Measurements from ENCODE around the gene DNAH10.

The DNAH10 gene

GRCh38 chr12:123830675-123831074 is 68.6 kb downstream of the DNAH10 start:
- Histone ChIP-seq H3K36me3 (ENCODE audit: control insufficient read depth in 5 of 5, insufficient read depth in 5 of 5, low read length in 5 of 5) (no peaks in the 10 kb centered on the region), H3K9ac (ENCODE audit: low read length in 5 of 5) (no peak overlapping the region), H3K4me3 (ENCODE audit: low read depth in 1 of 5, low read length in 5 of 5) (no peak overlapping the region), H3K27ac (ENCODE audit: low read depth, low read length) (no peak overlapping the region), H3K9me3 (ENCODE audit: control insufficient read depth in 5 of 5, low read length in 5 of 5) (peaks cover 0 to 27% (median 11%) of the 10 kb centered on the region in 5 donors), H3K27me3 (ENCODE audit: control insufficient read depth in 5 of 5, insufficient read depth in 4 of 5, low read length in 5 of 5) (no peaks in the 10 kb centered on the region), H3K4me1 (ENCODE audit: control insufficient read depth in 5 of 5, insufficient read depth in 5 of 5, low read length in 5 of 5) (no peaks in the 10 kb centered on the region)

DNA sequence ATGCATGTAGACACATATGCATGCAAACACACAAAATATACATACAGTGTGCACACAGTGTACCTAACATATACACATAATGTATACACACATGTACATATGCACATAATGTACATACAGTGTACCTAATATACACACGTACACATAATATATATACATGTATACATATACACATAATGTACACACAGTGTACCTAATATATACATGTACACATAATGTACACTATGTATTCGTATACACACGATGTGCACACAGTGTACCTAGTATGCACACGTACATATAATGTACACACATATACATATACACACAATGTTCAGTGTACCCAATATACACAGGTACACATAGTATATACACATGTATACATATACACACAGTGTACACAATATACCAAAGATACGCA is 70.0 kb downstream of the DNAH10 start:
- Histone ChIP-seq H3K9me3 (ENCODE audit: control insufficient read depth in 5 of 5, low read length in 5 of 5) (peaks cover 0 to 27% (median 11%) of the 10 kb centered on the region in 5 donors), H3K27ac (ENCODE audit: low read depth, low read length) (no peak overlapping the region), H3K4me1 (ENCODE audit: control insufficient read depth in 5 of 5, insufficient read depth in 5 of 5, low read length in 5 of 5) (no peaks in the 10 kb centered on the region), H3K36me3 (ENCODE audit: control insufficient read depth in 5 of 5, insufficient read depth in 5 of 5, low read length in 5 of 5) (no peaks in the 10 kb centered on the region), H3K27me3 (ENCODE audit: control insufficient read depth in 5 of 5, insufficient read depth in 4 of 5, low read length in 5 of 5) (no peaks in the 10 kb centered on the region), H3K9ac (ENCODE audit: low read length in 5 of 5) (no peak overlapping the region), H3K4me3 (ENCODE audit: low read depth in 1 of 5, low read length in 5 of 5) (no peak overlapping the region)

DNA sequence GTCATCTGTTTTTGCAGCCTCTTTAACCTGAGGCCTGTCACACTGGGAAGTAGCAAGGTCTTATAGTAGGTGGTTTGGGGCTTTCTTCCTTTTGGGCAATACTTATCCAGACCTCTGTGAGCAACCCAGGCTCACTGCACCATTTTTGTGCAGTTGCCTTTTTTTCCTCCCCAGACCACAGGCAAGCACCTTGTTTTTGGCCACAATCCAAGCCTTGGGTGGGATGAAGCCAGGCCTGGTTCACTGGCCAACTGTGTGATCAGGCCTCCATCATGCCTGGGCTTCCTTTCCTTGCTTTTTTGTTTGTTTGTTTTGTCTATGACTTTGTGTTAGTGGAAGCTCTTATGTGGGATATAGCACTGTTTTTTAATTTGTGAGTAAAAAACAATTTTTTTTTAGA is 71.7 kb downstream of the DNAH10 start:
- H3K9ac ChIP-seq (ENCODE audit: low read length in 5 of 5), result no peak overlapping the region
- peaks cover 0 to 21% (median 9%) of the 10 kb centered on the region in 5 donors for H3K9me3 ChIP-seq (ENCODE audit: control insufficient read depth in 5 of 5, low read length in 5 of 5)
- no peak overlapping the region for H3K27ac ChIP-seq (ENCODE audit: low read depth, low read length)
- no peaks in the 10 kb centered on the region for H3K4me1 ChIP-seq (ENCODE audit: control insufficient read depth in 5 of 5, insufficient read depth in 5 of 5, low read length in 5 of 5)
- H3K36me3 ChIP-seq (ENCODE audit: control insufficient read depth in 5 of 5, insufficient read depth in 5 of 5, low read length in 5 of 5), result no peaks in the 10 kb centered on the region
- peaks cover 0 to 5% (median 0%) of the 10 kb centered on the region in 5 donors for H3K27me3 ChIP-seq (ENCODE audit: control insufficient read depth in 5 of 5, insufficient read depth in 4 of 5, low read length in 5 of 5)
- H3K4me3 ChIP-seq (ENCODE audit: low read depth in 1 of 5, low read length in 5 of 5), result no peak overlapping the region

DNA sequence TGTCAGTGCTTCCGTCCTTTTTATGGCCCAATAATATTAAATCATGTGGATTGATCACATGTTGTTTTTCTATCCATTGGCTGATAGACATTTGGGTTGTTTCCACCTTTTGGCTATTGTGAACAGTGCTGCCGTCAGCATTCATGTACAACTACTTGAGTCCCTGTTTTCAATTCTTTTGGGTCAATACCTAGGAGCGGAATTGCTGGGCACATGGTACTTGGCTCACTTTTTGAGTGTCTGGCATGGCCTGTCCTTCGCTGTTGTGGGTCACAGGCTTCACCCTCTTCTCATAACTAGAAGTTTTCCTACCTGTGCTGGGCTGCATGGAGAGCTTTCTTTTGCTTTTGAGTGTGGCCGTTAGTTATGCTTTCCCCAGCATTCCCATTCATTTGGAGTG is 72.7 kb downstream of the DNAH10 start:
- no peak overlapping the region for H3K9ac ChIP-seq (ENCODE audit: low read length in 5 of 5)
- no peak overlapping the region for H3K27ac ChIP-seq (ENCODE audit: low read depth, low read length)
- H3K27me3 ChIP-seq (ENCODE audit: control insufficient read depth in 5 of 5, insufficient read depth in 4 of 5, low read length in 5 of 5), result peaks cover 0 to 5% (median 0%) of the 10 kb centered on the region in 5 donors
- no peaks in the 10 kb centered on the region for H3K36me3 ChIP-seq (ENCODE audit: control insufficient read depth in 5 of 5, insufficient read depth in 5 of 5, low read length in 5 of 5)
- no peaks in the 10 kb centered on the region for H3K4me1 ChIP-seq (ENCODE audit: control insufficient read depth in 5 of 5, insufficient read depth in 5 of 5, low read length in 5 of 5)
- no peak overlapping the region for H3K4me3 ChIP-seq (ENCODE audit: low read depth in 1 of 5, low read length in 5 of 5)
- peaks cover 0 to 19% (median 9%) of the 10 kb centered on the region in 5 donors for H3K9me3 ChIP-seq (ENCODE audit: control insufficient read depth in 5 of 5, low read length in 5 of 5)

DNA sequence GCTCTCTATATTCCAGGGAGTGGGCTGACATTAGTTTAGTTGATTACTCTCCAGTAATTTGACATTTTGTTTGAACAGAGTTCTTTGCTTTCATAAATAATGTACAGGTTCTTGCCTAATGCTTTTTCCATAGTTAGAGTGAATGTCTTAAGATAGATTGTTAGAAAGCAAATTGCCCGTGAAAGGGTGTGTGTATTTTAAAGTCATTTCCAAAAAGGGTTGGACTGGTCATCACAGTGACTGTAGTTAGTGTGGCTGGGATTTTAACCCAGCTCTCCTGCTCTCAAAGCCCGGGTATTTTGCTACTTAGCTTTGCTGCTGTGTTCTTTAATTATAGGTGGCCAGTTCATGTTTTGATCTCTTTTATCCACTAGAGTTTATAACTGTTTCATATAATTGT is 74.2 kb downstream of the DNAH10 start:
- no peak overlapping the region for H3K27ac ChIP-seq (ENCODE audit: low read depth, low read length)

DNA sequence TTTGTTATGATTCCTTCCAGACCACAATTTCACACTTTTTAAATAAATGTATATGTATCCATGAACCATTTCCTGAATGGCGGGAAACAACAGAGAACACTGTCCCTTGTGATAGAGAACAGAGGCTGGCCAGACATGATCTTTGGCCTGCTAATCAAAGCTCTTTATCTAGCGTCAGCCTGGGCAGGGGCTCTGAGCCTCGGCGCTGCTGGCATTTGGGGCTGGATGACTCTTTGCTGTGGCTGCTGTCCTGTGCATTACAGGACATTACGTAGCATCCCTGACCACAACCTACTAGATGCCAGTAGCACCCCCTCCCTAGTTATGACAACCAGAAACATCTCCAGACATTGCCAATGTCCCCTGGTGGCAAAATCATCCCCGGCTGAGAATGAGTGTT is 77.7 kb downstream of the DNAH10 start:
- peaks cover 0 to 5% (median 2%) of the 10 kb centered on the region in 5 donors for H3K27me3 ChIP-seq (ENCODE audit: control insufficient read depth in 5 of 5, insufficient read depth in 4 of 5, low read length in 5 of 5)
- no peaks in the 10 kb centered on the region for H3K4me1 ChIP-seq (ENCODE audit: control insufficient read depth in 5 of 5, insufficient read depth in 5 of 5, low read length in 5 of 5)
- no peak overlapping the region for H3K27ac ChIP-seq (ENCODE audit: low read depth, low read length)
- peaks cover 0 to 5% (median 3%) of the 10 kb centered on the region in 5 donors for H3K9me3 ChIP-seq (ENCODE audit: control insufficient read depth in 5 of 5, low read length in 5 of 5)
- H3K4me3 ChIP-seq (ENCODE audit: low read depth in 1 of 5, low read length in 5 of 5), result no peak overlapping the region
- no peak overlapping the region for H3K9ac ChIP-seq (ENCODE audit: low read length in 5 of 5)
- no peaks in the 10 kb centered on the region for H3K36me3 ChIP-seq (ENCODE audit: control insufficient read depth in 5 of 5, insufficient read depth in 5 of 5, low read length in 5 of 5)

More for the DNA sequence above, 74.2 kb downstream of the DNAH10 start:
- Histone ChIP-seq H3K4me1 (ENCODE audit: control insufficient read depth in 5 of 5, insufficient read depth in 5 of 5, low read length in 5 of 5) (no peaks in the 10 kb centered on the region), H3K9me3 (ENCODE audit: control insufficient read depth in 5 of 5, low read length in 5 of 5) (peaks cover 0 to 19% (median 9%) of the 10 kb centered on the region in 5 donors), H3K27me3 (ENCODE audit: control insufficient read depth in 5 of 5, insufficient read depth in 4 of 5, low read length in 5 of 5) (peaks cover 0 to 5% (median 0%) of the 10 kb centered on the region in 5 donors), H3K9ac (ENCODE audit: low read length in 5 of 5) (no peak overlapping the region), H3K4me3 (ENCODE audit: low read depth in 1 of 5, low read length in 5 of 5) (no peak overlapping the region), H3K36me3 (ENCODE audit: control insufficient read depth in 5 of 5, insufficient read depth in 5 of 5, low read length in 5 of 5) (no peaks in the 10 kb centered on the region)

- H3K9ac ChIP-seq (ENCODE audit: low read length in 5 of 5), result no peak overlapping the region
- no peak overlapping the region for H3K27ac ChIP-seq (ENCODE audit: low read depth, low read length)
- no peaks in the 10 kb centered on the region for H3K9me3 ChIP-seq (ENCODE audit: control insufficient read depth in 5 of 5, low read length in 5 of 5)
- no peaks in the 10 kb centered on the region for H3K36me3 ChIP-seq (ENCODE audit: control insufficient read depth in 5 of 5, insufficient read depth in 5 of 5, low read length in 5 of 5)
- H3K4me3 ChIP-seq (ENCODE audit: low read depth in 1 of 5, low read length in 5 of 5), result no peak overlapping the region
- H3K4me1 ChIP-seq (ENCODE audit: control insufficient read depth in 5 of 5, insufficient read depth in 5 of 5, low read length in 5 of 5), result no peaks in the 10 kb centered on the region
- H3K27me3 ChIP-seq (ENCODE audit: control insufficient read depth in 5 of 5, insufficient read depth in 4 of 5, low read length in 5 of 5), result peaks cover 0 to 8% (median 2%) of the 10 kb centered on the region in 5 donors
Observed at GRCh38 chr12:123840765-123841425, 78.8 kb downstream of the DNAH10 start.

DNA sequence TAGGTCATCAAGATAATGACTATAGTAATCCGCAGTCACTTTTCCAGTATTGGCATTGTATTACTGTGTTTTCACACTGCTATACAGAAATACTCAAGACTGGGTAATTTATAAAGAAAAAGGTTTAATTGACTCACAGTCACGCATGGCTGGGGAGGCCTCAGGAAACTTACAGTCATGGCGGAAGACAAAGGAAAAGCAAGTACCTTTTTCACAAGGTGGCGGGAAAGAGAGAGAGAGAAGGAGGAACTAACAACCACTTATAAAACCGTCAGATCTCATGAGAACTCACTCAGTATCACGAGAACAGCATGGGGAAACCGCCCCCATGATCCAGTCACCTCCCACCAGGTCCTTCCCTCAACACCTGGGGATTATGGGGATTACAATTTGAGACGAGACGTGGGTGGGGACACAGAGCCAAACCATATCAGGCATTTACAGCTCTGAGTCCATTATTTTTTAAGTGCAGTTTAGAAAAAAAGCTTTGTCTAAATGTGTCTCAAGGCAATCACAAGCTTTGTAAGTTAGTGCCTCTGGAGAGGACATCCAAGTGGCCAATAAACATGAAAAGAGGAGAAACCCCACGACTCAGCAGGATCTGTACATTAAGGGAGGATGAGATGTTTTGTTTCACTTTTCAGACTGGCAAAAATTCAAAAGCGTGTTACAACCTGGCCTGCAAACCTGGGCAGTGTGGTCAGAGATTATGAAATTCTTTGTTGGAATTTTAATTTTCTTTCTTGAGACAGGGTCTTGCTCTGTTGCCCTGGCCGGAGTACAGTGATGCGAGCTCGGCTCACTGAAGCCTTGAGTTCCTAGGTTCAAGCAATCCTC is 82.0 kb downstream of the DNAH10 start:
- no peaks in the 10 kb centered on the region for H3K36me3 ChIP-seq (ENCODE audit: control insufficient read depth in 5 of 5, insufficient read depth in 5 of 5, low read length in 5 of 5)
- no peak overlapping the region for H3K4me3 ChIP-seq (ENCODE audit: low read depth in 1 of 5, low read length in 5 of 5)
- no peak overlapping the region for H3K9ac ChIP-seq (ENCODE audit: low read length in 5 of 5)
- H3K27me3 ChIP-seq (ENCODE audit: control insufficient read depth in 5 of 5, insufficient read depth in 4 of 5, low read length in 5 of 5), result peaks cover 0 to 5% (median 2%) of the 10 kb centered on the region in 5 donors
- no peak overlapping the region for H3K27ac ChIP-seq (ENCODE audit: low read depth, low read length)
- H3K4me1 ChIP-seq (ENCODE audit: control insufficient read depth in 5 of 5, insufficient read depth in 5 of 5, low read length in 5 of 5), result no peaks in the 10 kb centered on the region
- no peaks in the 10 kb centered on the region for H3K9me3 ChIP-seq (ENCODE audit: control insufficient read depth in 5 of 5, low read length in 5 of 5)

DNA sequence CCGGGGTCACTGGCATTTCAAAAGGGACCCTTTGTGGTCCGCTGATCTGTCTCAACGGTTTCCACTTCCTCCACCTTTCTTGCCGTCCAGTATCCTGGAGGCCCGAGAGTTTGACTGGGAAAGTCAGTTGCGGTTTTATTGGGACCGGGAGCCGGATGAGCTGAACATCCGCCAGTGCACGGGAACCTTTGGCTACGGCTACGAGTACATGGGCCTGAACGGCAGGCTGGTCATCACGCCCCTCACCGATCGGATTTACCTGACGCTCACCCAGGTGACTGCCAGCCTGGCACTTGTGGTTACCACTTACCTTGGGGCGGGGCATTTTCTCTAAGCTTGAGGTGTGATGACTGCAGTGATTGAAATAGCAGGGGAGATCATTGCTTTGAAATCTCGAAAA is 83.8 kb downstream of the DNAH10 start:
- H3K27ac ChIP-seq (ENCODE audit: low read depth, low read length), result no peak overlapping the region
- no peaks in the 10 kb centered on the region for H3K4me1 ChIP-seq (ENCODE audit: control insufficient read depth in 5 of 5, insufficient read depth in 5 of 5, low read length in 5 of 5)
- no peaks in the 10 kb centered on the region for H3K9me3 ChIP-seq (ENCODE audit: control insufficient read depth in 5 of 5, low read length in 5 of 5)
- H3K36me3 ChIP-seq (ENCODE audit: control insufficient read depth in 5 of 5, insufficient read depth in 5 of 5, low read length in 5 of 5), result no peaks in the 10 kb centered on the region
- peaks cover 0 to 6% (median 2%) of the 10 kb centered on the region in 5 donors for H3K27me3 ChIP-seq (ENCODE audit: control insufficient read depth in 5 of 5, insufficient read depth in 4 of 5, low read length in 5 of 5)
- H3K9ac ChIP-seq (ENCODE audit: low read length in 5 of 5), result no peak overlapping the region
- no peak overlapping the region for H3K4me3 ChIP-seq (ENCODE audit: low read depth in 1 of 5, low read length in 5 of 5)

DNA sequence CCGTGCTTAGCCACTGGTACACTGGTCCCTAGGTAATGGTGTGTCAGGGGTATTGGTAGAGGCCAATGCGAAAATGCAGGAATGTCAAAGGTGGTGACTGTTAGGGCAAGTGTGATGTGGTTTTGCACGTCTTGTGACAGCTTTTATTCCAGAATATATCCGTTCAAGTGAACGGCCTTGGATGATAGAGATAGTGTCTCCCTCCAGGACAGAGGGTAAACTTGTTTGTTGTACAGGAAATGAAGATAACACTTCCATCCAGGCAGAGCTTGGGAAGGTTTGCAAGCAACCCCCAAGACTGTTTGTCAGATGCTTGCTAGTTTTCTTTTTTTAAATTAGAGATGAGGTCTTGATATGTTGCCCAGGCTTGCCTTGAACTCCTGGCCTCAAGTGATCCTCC is 84.2 kb downstream of the DNAH10 start:
- H3K4me1 ChIP-seq (ENCODE audit: control insufficient read depth in 5 of 5, insufficient read depth in 5 of 5, low read length in 5 of 5), result no peaks in the 10 kb centered on the region
- no peak overlapping the region for H3K4me3 ChIP-seq (ENCODE audit: low read depth in 1 of 5, low read length in 5 of 5)
- H3K36me3 ChIP-seq (ENCODE audit: control insufficient read depth in 5 of 5, insufficient read depth in 5 of 5, low read length in 5 of 5), result no peaks in the 10 kb centered on the region
- peaks cover 0 to 7% (median 2%) of the 10 kb centered on the region in 5 donors for H3K27me3 ChIP-seq (ENCODE audit: control insufficient read depth in 5 of 5, insufficient read depth in 4 of 5, low read length in 5 of 5)
- H3K9ac ChIP-seq (ENCODE audit: low read length in 5 of 5), result no peak overlapping the region
- no peak overlapping the region for H3K27ac ChIP-seq (ENCODE audit: low read depth, low read length)
- H3K9me3 ChIP-seq (ENCODE audit: control insufficient read depth in 5 of 5, low read length in 5 of 5), result no peaks in the 10 kb centered on the region

Data from subcutaneous abdominal adipose tissue (tissue), 5 donors.